C4-2B (cell line): ENCODE results near the gene MS4A6E.

Experiments
- H3K27ac ChIP-seq: fragments of 450-650 bp; 2 replicates; pipeline ENCODE4 v1.5.1; 2017
- CTCF ChIP-seq: fragments of 450-650 bp; conservative IDR thresholded peaks from 2 replicates; pipeline ENCODE4 v1.5.1; 2017; ENCODE audit warnings: mild to moderate bottlenecking
- ZFX ChIP-seq: fragments of 450-650 bp; IDR thresholded peaks from 2 replicates; pipeline ENCODE4 v1.6.1; 2017

Gene MS4A6E

GRCh38 chr11:60339356-60339755 is 12.3 kb downstream of the MS4A6E start:
- TF ChIP-seq CTCF: no peak
- TF ChIP-seq ZFX: no peak
- no peak overlapping the region for H3K27ac ChIP-seq

GRCh38 chr11:60343094-60343704 is 16.1 kb downstream of the MS4A6E start:
- TF ChIP-seq ZFX: no peak
- TF ChIP-seq CTCF: peak; percentile 86
- no peak overlapping the region for H3K27ac ChIP-seq

- no peak overlapping the region for H3K27ac ChIP-seq
- TF ChIP-seq CTCF (no peak), ZFX (no peak)
These were observed 17.1 kb downstream of the MS4A6E start for GRCh38 chr11:60344146-60344545.

- no peak overlapping the region for H3K27ac ChIP-seq
- TF ChIP-seq ZFX (no peak), CTCF (peak; percentile 61)
These were observed 18.4 kb downstream of the MS4A6E start for GRCh38 chr11:60345489-60345888.

GRCh38 chr11:60347084-60347797 is 20.2 kb downstream of the MS4A6E start:
- no peak for TF ChIP-seq ZFX
- H3K27ac ChIP-seq: no peak overlapping the region

- H3K27ac ChIP-seq: no peak overlapping the region
- TF ChIP-seq CTCF (no peak), ZFX (no peak)
These were observed 21.1 kb downstream of the MS4A6E start for GRCh38 chr11:60348116-60348515.

- H3K27ac ChIP-seq: no peak overlapping the region
- TF ChIP-seq ZFX (no peak), CTCF (no peak)
These were observed 22.9 kb downstream of the MS4A6E start for GRCh38 chr11:60349990-60350389.

- no peak overlapping the region for H3K27ac ChIP-seq
These were observed 30.7 kb downstream of the MS4A6E start for GRCh38 chr11:60357771-60358170.

More at GRCh38 chr11:60357771-60358170, 30.7 kb downstream of the MS4A6E start:
- TF ChIP-seq ZFX (no peak), CTCF (no peak)
